Pancreas (tissue), 10 donors: ENCODE measurements around the gene ZBTB20. TPM values are rescaled to one million over a fixed set of nuclear protein-coding genes. Genes with fewer than 3 reads are reported as not detected.

Source experiments
- ATAC-seq, 4 donors: fragments of 200-7000 bp; cut with Tn5 transposase; one replicate each; pipeline versions ENCODE4 v1.8.0 to v1.9.1; 2020; ENCODE audit warnings: mild to moderate bottlenecking in 4 of 4, moderate library complexity in 4 of 4
- DNase-seq, 6 donors: peaks; one replicate each; pipeline ENCODE4 v3.0.0-alpha.2; 2020
- FAIRE-seq: peaks from 2 replicates; lab custom pipeline; 2012; peaks lifted over from hg19 to GRCh38; lab: Jason Lieb, UNC
- H3K27ac ChIP-seq, 4 donors: fragments of 200-600 bp; sonication (generic); 1 replicate in 3 of 4; 2 replicates in 1 of 4; pipeline versions ENCODE4 v1.5.0 to v1.8.0; 2020
- H3K27me3 ChIP-seq, 4 donors: fragments of 200-600 bp; one replicate each; pipeline ENCODE4 v1.8.0; 2021
- H3K36me3 ChIP-seq, 3 donors: fragments of 200-600 bp; sonication (generic) in 1 of 3; one replicate each; pipeline versions ENCODE4 v1.5.0 to v1.8.0; 2020 to 2021
- H3K4me1 ChIP-seq, 3 donors: fragments of 200-600 bp; one replicate each; pipeline ENCODE4 v1.8.0; 2021
- H3K4me3 ChIP-seq, 4 donors: fragments of 200-600 bp; sonication (generic) in 2 of 4; one replicate each; pipeline versions ENCODE4 v1.5.0 to v1.8.0; 2020 to 2021
- H3K9me3 ChIP-seq, 4 donors: fragments of 200-600 bp; one replicate each; pipeline ENCODE4 v1.8.0; 2021
- CTCF ChIP-seq, 4 donors: fragments of 200-600 bp; sonication (generic) in 3 of 4; IDR thresholded peaks; one replicate each; pipeline versions ENCODE4 v1.5.0 to v1.8.0; 2021; ENCODE audit warnings: antibody characterized with exemption in 4 of 4
- WGBS, 2 donors: extraction: QIAGEN DNeasy Blood & Tissue Kit; methylation state at CpG; one replicate each; pipeline ENCODE4 v1.1.7; 2013; 5-methylcytosine and 5-hydroxymethylcytosine counted together
- intact Hi-C, 3 donors: fragments of 100-400 bp; cut with DNase I; formaldehyde crosslinking; loops; one replicate each; pipeline versions ENCODE4 v1.11.1 to v1.14.2; 2022
- polyA plus RNA-seq, 2 donors: library from polyadenylated mRNA; stranded (reverse); fragments of 200-250 nt; gene quantifications; one replicate each; pipeline ENCODE4 v1.2.3, GENCODE V29; 2013
- total RNA-seq, 6 donors: library from RNA; stranded (reverse); fragmentation: NEBNext Ultra II Directional in 4 of 6; extraction: Animal tissue kit (Norgen Biotek cat#: 25700) in 4 of 6; gene quantifications; one replicate each; pipeline versions ENCODE4 v1.2.1 to v1.2.4, GENCODE V29; 2021 to 2023
- donor health status: healthy with polysubstance abuse.
- donor health status: DM: no; HTN: no; CAD: no; lungs with moderate emphysema.
- donor health status: DM: no; HTN: no; CAD: no.
- donor health status: control.
- donor health status: control.
- donor health status: Bipolar disorder and iron deficiency.
- donor health status: DM: yes; HTN: yes; CAD: no.
- donor health status: DM: no; HTN: no; CAD: no.
- donor health status: DM: no; HTN: no; CAD: no.
- donor health status: DM: yes; HTN: yes; CAD: no.

ZBTB20 gene
- total and polyA plus RNA-seq, 8 donors, result 1.3 to 81.5 (median 43.7) TPM

GRCh38 chr3:114928989-114929640 is 218.0 kb downstream of the ZBTB20 start:
- no peak for FAIRE-seq
- intact Hi-C loops, result no loop called here
- 67 to 75% methylated on average over 2 of the region's 2 CpGs for WGBS, 2 donors

GRCh38 chr3:114904633-114905032 is 242.5 kb downstream of the ZBTB20 start:
- Histone ChIP-seq H3K27ac (peak overlapping the region in 2 of 4 donors; percentile 60 to 86), H3K27me3 (no peaks in the 10 kb centered on the region), H3K36me3 (no peaks in the 10 kb centered on the region), H3K9me3 (no peaks in the 10 kb centered on the region), H3K4me1 (peaks cover 18 to 47% (median 34%) of the 10 kb centered on the region in 3 donors), H3K4me3 (no peak overlapping the region)
- no peak for TF ChIP-seq CTCF (IDR thresholded peaks at IDR 0.05)
- no peak for ATAC-seq
- WGBS, 2 donors, result 60% methylated on average over 3 of the region's 3 CpGs
- FAIRE-seq, result no peak
- no peak for DNase-seq
- intact Hi-C loops, result no loop called here

More at GRCh38 chr3:114928989-114929640, 218.0 kb downstream of the ZBTB20 start:
- Histone ChIP-seq H3K27ac (no peak overlapping the region), H3K4me1 (no peaks in the 10 kb centered on the region), H3K36me3 (no peaks in the 10 kb centered on the region), H3K4me3 (no peak overlapping the region), H3K27me3 (no peaks in the 10 kb centered on the region), H3K9me3 (no peaks in the 10 kb centered on the region)
- no peak for TF ChIP-seq CTCF (IDR thresholded peaks at IDR 0.05)
- no peak for ATAC-seq
- DNase-seq, result no peak

GRCh38 chr3:114903213-114903612 is 243.9 kb downstream of the ZBTB20 start:
- intact Hi-C loops, result no loop called here
- no peak for TF ChIP-seq CTCF (IDR thresholded peaks at IDR 0.05)
- Histone ChIP-seq H3K27me3 (no peaks in the 10 kb centered on the region), H3K27ac (peak overlapping the region; percentile 10 to 86 (median 46)), H3K9me3 (no peaks in the 10 kb centered on the region), H3K36me3 (no peaks in the 10 kb centered on the region), H3K4me1 (peaks cover 26 to 56% (median 39%) of the 10 kb centered on the region in 3 donors), H3K4me3 (no peak overlapping the region)
- ATAC-seq (peak in 3 of 4 donors; percentile 6 to 26 (median 11)), FAIRE-seq (no peak), DNase-seq (no peak)
- 19 to 26% methylated on average over 1 of the region's 1 CpG for WGBS, 2 donors

- FAIRE-seq (no peak), ATAC-seq (peak in 2 of 4 donors; percentile 1 to 6), DNase-seq (no peak)
- H3K27me3 ChIP-seq, result no peaks in the 10 kb centered on the region
- intact Hi-C loops, result no loop called here
- no peak overlapping the region for H3K4me3 ChIP-seq
- no peaks in the 10 kb centered on the region for H3K9me3 ChIP-seq
- no peak for TF ChIP-seq CTCF (IDR thresholded peaks at IDR 0.05)
- peak overlapping the region; percentile 10 to 86 (median 46) for H3K27ac ChIP-seq
- peaks cover 31 to 62% (median 44%) of the 10 kb centered on the region in 3 donors for H3K4me1 ChIP-seq
- no peaks in the 10 kb centered on the region for H3K36me3 ChIP-seq
Measured at GRCh38 chr3:114902691-114903101, 244.4 kb downstream of the ZBTB20 start.

GRCh38 chr3:114900908-114901307 is 246.2 kb downstream of the ZBTB20 start:
- peaks cover 36 to 72% (median 49%) of the 10 kb centered on the region in 3 donors for H3K4me1 ChIP-seq

More at GRCh38 chr3:114900908-114901307, 246.2 kb downstream of the ZBTB20 start:
- WGBS, 2 donors, result 52 to 53% methylated on average over 8 of the region's 8 CpGs
- Histone ChIP-seq H3K27me3 (no peaks in the 10 kb centered on the region), H3K36me3 (no peaks in the 10 kb centered on the region), H3K27ac (peak overlapping the region; percentile 53 to 86 (median 76)), H3K9me3 (no peaks in the 10 kb centered on the region), H3K4me3 (peak overlapping the region in 2 of 4 donors; percentile 22 to 31)
- FAIRE-seq (no peak), ATAC-seq (peak in 2 of 4 donors; percentile 2 to 7), DNase-seq (no peak)
- TF ChIP-seq CTCF (IDR thresholded peaks at IDR 0.05), result no peak
- intact Hi-C loops, result no loop called here
